ENCODE data around the gene SELP. TPM values are rescaled to one million over a fixed set of nuclear protein-coding genes. Genes with fewer than 3 reads are reported as not detected.

SELP gene
- total RNA-seq, 1 experiment from 2014 or later, result not detected

DNA sequence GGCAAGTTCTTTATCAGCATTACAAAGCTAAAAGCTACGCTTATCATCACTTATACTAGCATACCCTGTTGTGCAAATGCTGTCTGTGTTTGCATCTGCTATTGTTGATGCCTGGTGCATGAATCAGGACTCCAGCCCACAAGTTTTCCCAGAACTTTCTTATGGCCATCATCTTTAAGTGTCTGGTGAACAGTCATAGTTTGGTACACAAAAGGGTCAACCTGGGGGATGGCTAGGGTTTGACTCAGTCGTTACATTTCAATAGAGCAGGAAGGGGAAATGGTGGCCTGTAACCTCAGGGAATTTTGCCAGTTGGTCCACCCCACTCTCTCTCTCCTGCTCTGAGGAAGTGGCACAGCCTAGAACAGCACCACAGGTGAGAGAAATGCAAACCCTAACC lies 46.1 kb upstream of the SELP start:
- H3K79me1 ChIP-seq (ENCODE audit: insufficient read depth, low read depth, low read length, poor library complexity, severe bottlenecking), result no peaks in the 10 kb centered on the region
- no peak overlapping the region for H3K4ac ChIP-seq (ENCODE audit: low read depth, low read length)
- no peak overlapping the region for H3T11ph ChIP-seq (ENCODE audit: low read length)
- no peak overlapping the region for H3K4me2 ChIP-seq (ENCODE audit: insufficient read depth, insufficient read length, low read length)
- WGBS (ENCODE audit: extremely low coverage, insufficient read length, low lambda C conversion rate), result no CpG with 5 or more reads among the region's 2 CpGs
- no peaks in the 10 kb centered on the region; a peak in 1 of 5 replicates for H3K9me3 Mint-ChIP-seq
- H3K36me3 Mint-ChIP-seq (ENCODE audit: insufficient read depth in 1 of 3, low read depth in 3 of 3), result no peaks in the 10 kb centered on the region
- no peaks in the 10 kb centered on the region for H4K20me1 ChIP-seq (ENCODE audit: control insufficient read depth, insufficient read depth, insufficient read length)
- peaks cover 3 to 4% of the 10 kb centered on the region in 2 experiments; a peak in 3 of 4 replicates for H3K4me1 Mint-ChIP-seq
- no peak overlapping the region for H2BK15ac ChIP-seq (ENCODE audit: low read depth, low read length)
- H2AK5ac ChIP-seq (ENCODE audit: insufficient read length, low read length), result no peak overlapping the region
- no peak overlapping the region for H3K27ac Mint-ChIP-seq
- H3K27me3 Mint-ChIP-seq (ENCODE audit: low read depth), result peaks cover 33% of the 10 kb centered on the region
- H2AFZ ChIP-seq (ENCODE audit: low read length), result no peak overlapping the region
- no peak overlapping the region for H4K5ac ChIP-seq (ENCODE audit: insufficient read length, low read depth, low read length)
- H2BK5ac ChIP-seq (ENCODE audit: insufficient read length, low read length), result no peak overlapping the region
- no peak overlapping the region for H3K4me3 Mint-ChIP-seq
- no peaks in the 10 kb centered on the region for H3K23me2 ChIP-seq (ENCODE audit: insufficient read length, low read depth, low read length, poor library complexity, severe bottlenecking)
- TF ChIP-seq, protein P1, sequence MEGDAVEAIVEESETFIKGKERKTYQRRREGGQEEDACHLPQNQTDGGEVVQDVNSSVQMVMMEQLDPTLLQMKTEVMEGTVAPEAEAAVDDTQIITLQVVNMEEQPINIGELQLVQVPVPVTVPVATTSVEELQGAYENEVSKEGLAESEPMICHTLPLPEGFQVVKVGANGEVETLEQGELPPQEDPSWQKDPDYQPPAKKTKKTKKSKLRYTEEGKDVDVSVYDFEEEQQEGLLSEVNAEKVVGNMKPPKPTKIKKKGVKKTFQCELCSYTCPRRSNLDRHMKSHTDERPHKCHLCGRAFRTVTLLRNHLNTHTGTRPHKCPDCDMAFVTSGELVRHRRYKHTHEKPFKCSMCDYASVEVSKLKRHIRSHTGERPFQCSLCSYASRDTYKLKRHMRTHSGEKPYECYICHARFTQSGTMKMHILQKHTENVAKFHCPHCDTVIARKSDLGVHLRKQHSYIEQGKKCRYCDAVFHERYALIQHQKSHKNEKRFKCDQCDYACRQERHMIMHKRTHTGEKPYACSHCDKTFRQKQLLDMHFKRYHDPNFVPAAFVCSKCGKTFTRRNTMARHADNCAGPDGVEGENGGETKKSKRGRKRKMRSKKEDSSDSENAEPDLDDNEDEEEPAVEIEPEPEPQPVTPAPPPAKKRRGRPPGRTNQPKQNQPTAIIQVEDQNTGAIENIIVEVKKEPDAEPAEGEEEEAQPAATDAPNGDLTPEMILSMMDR (conservative IDR thresholded peaks at IDR 0.05), result no peak
- no peak for DNase-seq
- H3K14ac ChIP-seq (ENCODE audit: insufficient read depth, low read length), result no peak overlapping the region
- no peak overlapping the region for H4K8ac ChIP-seq (replicated peaks; ENCODE audit: insufficient read length, low read depth, low read length)
- H3K9me3 ChIP-seq (ENCODE audit: control insufficient read depth, low read depth, low read length), result no peaks in the 10 kb centered on the region
- H2BK12ac ChIP-seq (ENCODE audit: insufficient read length, low read depth, low read length), result no peak overlapping the region
- no peak overlapping the region for H3K56ac ChIP-seq (ENCODE audit: insufficient read length, low read depth, low read length)
- H2BK120ac ChIP-seq (ENCODE audit: low read depth, low read length, poor library complexity, severe bottlenecking), result no peak overlapping the region
- H3K27ac ChIP-seq (ENCODE audit: insufficient read length, low read depth, low read length), result no peak overlapping the region
- H4K91ac ChIP-seq (ENCODE audit: insufficient read length, low read depth, low read length), result no peak overlapping the region
- peaks cover 13% of the 10 kb centered on the region for H3K27me3 ChIP-seq (ENCODE audit: insufficient read depth, low read length)
- H3K23ac ChIP-seq (ENCODE audit: insufficient read length, low read depth, low read length), result no peak overlapping the region
- no peak overlapping the region for H3K9ac ChIP-seq (ENCODE audit: extremely low read depth, insufficient read length, low read length)
- no peak overlapping the region for H3K18ac ChIP-seq (ENCODE audit: insufficient read length, low read depth, low read length)
- peaks cover 5% of the 10 kb centered on the region; the same call in 1 of the 2 replicates for H3K4me1 ChIP-seq (ENCODE audit: insufficient read depth, low read length)
- H2BK20ac ChIP-seq (ENCODE audit: low read depth, low read length, poor library complexity, severe bottlenecking), result no peak overlapping the region
- no peaks in the 10 kb centered on the region for H3K79me2 ChIP-seq (ENCODE audit: insufficient read depth, low read length)

All from H9 (cell line).